ENCODE measurements around the gene MUSK.
A peak's percentile ranks its signal among the peaks of the same experiment; 100 is the strongest.

MUSK gene

GRCh38 chr9:110744715-110745384, 76.3 kb downstream of the MUSK start:
- no peaks in the 10 kb centered on the region for H3K9me3 ChIP-seq (replicated peaks; ENCODE audit: low read length)
- no peaks in the 10 kb centered on the region for H3K36me3 ChIP-seq (ENCODE audit: insufficient read depth, low read length)
- peaks cover 57% of the 10 kb centered on the region for H3K4me1 ChIP-seq (ENCODE audit: control insufficient read depth, insufficient read depth, low read length)
- no peaks in the 10 kb centered on the region for H3K27me3 ChIP-seq (ENCODE audit: control insufficient read depth, insufficient read depth, low read length)
- H3K4me3 ChIP-seq (ENCODE audit: low read length), result no peak overlapping the region
- peak overlapping the region; percentile 76 for H3K9ac ChIP-seq (ENCODE audit: low read depth, low read length)
- H3K4me2 ChIP-seq (ENCODE audit: low read length), result peak overlapping the region; percentile 46

GRCh38 chr9:110745676-110746075, 77.1 kb downstream of the MUSK start:
- H3K4me1 ChIP-seq (ENCODE audit: control insufficient read depth, insufficient read depth, low read length), result peaks cover 63% of the 10 kb centered on the region
- peak overlapping the region; percentile 46 for H3K4me2 ChIP-seq (ENCODE audit: low read length)
- no peaks in the 10 kb centered on the region for H3K36me3 ChIP-seq (ENCODE audit: insufficient read depth, low read length)
- no peak overlapping the region for H3K4me3 ChIP-seq (ENCODE audit: low read length)
- no peaks in the 10 kb centered on the region for H3K27me3 ChIP-seq (ENCODE audit: control insufficient read depth, insufficient read depth, low read length)
- H3K9ac ChIP-seq (ENCODE audit: low read depth, low read length), result peak overlapping the region; percentile 66
- H3K9me3 ChIP-seq (replicated peaks; ENCODE audit: low read length), result no peaks in the 10 kb centered on the region

- Histone ChIP-seq H3K9me3 (replicated peaks; ENCODE audit: low read length) (no peaks in the 10 kb centered on the region), H3K27me3 (ENCODE audit: control insufficient read depth, insufficient read depth, low read length) (no peaks in the 10 kb centered on the region), H3K4me2 (ENCODE audit: low read length) (no peak overlapping the region), H3K4me3 (ENCODE audit: low read length) (no peak overlapping the region), H3K9ac (ENCODE audit: low read depth, low read length) (peak overlapping the region; percentile 66), H3K4me1 (ENCODE audit: control insufficient read depth, insufficient read depth, low read length) (peaks cover 65% of the 10 kb centered on the region), H3K36me3 (ENCODE audit: insufficient read depth, low read length) (peaks cover 2% of the 10 kb centered on the region)
Observed at GRCh38 chr9:110746211-110746930, 77.8 kb downstream of the MUSK start.

GRCh38 chr9:110748251-110748893, 79.8 kb downstream of the MUSK start:
- no peaks in the 10 kb centered on the region for H3K9me3 ChIP-seq (replicated peaks; ENCODE audit: low read length)
- no peak overlapping the region for H3K9ac ChIP-seq (ENCODE audit: low read depth, low read length)
- no peak overlapping the region for H3K4me3 ChIP-seq (ENCODE audit: low read length)
- H3K27me3 ChIP-seq (ENCODE audit: control insufficient read depth, insufficient read depth, low read length), result no peaks in the 10 kb centered on the region
- H3K4me1 ChIP-seq (ENCODE audit: control insufficient read depth, insufficient read depth, low read length), result peaks cover 63% of the 10 kb centered on the region
- H3K4me2 ChIP-seq (ENCODE audit: low read length), result no peak overlapping the region
- peaks cover 6% of the 10 kb centered on the region for H3K36me3 ChIP-seq (ENCODE audit: insufficient read depth, low read length)

GRCh38 chr9:110750272-110750671, 81.7 kb downstream of the MUSK start:
- peaks cover 64% of the 10 kb centered on the region for H3K4me1 ChIP-seq (ENCODE audit: control insufficient read depth, insufficient read depth, low read length)
- no peak overlapping the region for H3K4me3 ChIP-seq (ENCODE audit: low read length)
- no peaks in the 10 kb centered on the region for H3K27me3 ChIP-seq (ENCODE audit: control insufficient read depth, insufficient read depth, low read length)
- no peaks in the 10 kb centered on the region for H3K9me3 ChIP-seq (replicated peaks; ENCODE audit: low read length)
- H3K36me3 ChIP-seq (ENCODE audit: insufficient read depth, low read length), result peaks cover 6% of the 10 kb centered on the region
- H3K4me2 ChIP-seq (ENCODE audit: low read length), result no peak overlapping the region
- H3K9ac ChIP-seq (ENCODE audit: low read depth, low read length), result no peak overlapping the region

GRCh38 chr9:110751971-110752370, 83.4 kb downstream of the MUSK start:
- Histone ChIP-seq H3K4me3 (ENCODE audit: low read length) (no peak overlapping the region), H3K9ac (ENCODE audit: low read depth, low read length) (peak overlapping the region; percentile 16)

GRCh38 chr9:110752766-110753165, 84.2 kb downstream of the MUSK start:
- Histone ChIP-seq H3K4me3 (ENCODE audit: low read length) (no peak overlapping the region), H3K9me3 (replicated peaks; ENCODE audit: low read length) (no peaks in the 10 kb centered on the region), H3K4me2 (ENCODE audit: low read length) (peak overlapping the region; percentile 29), H3K9ac (ENCODE audit: low read depth, low read length) (peak overlapping the region; percentile 16), H3K27me3 (ENCODE audit: control insufficient read depth, insufficient read depth, low read length) (no peaks in the 10 kb centered on the region), H3K4me1 (ENCODE audit: control insufficient read depth, insufficient read depth, low read length) (peaks cover 44% of the 10 kb centered on the region), H3K36me3 (ENCODE audit: insufficient read depth, low read length) (peaks cover 6% of the 10 kb centered on the region)

More at GRCh38 chr9:110751971-110752370, 83.4 kb downstream of the MUSK start:
- Histone ChIP-seq H3K4me2 (ENCODE audit: low read length) (no peak overlapping the region), H3K36me3 (ENCODE audit: insufficient read depth, low read length) (peaks cover 6% of the 10 kb centered on the region), H3K4me1 (ENCODE audit: control insufficient read depth, insufficient read depth, low read length) (peaks cover 48% of the 10 kb centered on the region), H3K27me3 (ENCODE audit: control insufficient read depth, insufficient read depth, low read length) (no peaks in the 10 kb centered on the region), H3K9me3 (replicated peaks; ENCODE audit: low read length) (no peaks in the 10 kb centered on the region)

GRCh38 chr9:110753731-110754231, 85.2 kb downstream of the MUSK start:
- no peaks in the 10 kb centered on the region for H3K27me3 ChIP-seq (ENCODE audit: control insufficient read depth, insufficient read depth, low read length)

GRCh38 chr9:110755179-110755578, 86.6 kb downstream of the MUSK start:
- H3K9me3 ChIP-seq (replicated peaks; ENCODE audit: low read length), result no peaks in the 10 kb centered on the region
- H3K36me3 ChIP-seq (ENCODE audit: insufficient read depth, low read length), result peaks cover 7% of the 10 kb centered on the region
- no peak overlapping the region for H3K4me3 ChIP-seq (ENCODE audit: low read length)
- H3K4me2 ChIP-seq (ENCODE audit: low read length), result no peak overlapping the region
- H3K27me3 ChIP-seq (ENCODE audit: control insufficient read depth, insufficient read depth, low read length), result no peaks in the 10 kb centered on the region
- H3K9ac ChIP-seq (ENCODE audit: low read depth, low read length), result no peak overlapping the region
- H3K4me1 ChIP-seq (ENCODE audit: control insufficient read depth, insufficient read depth, low read length), result peaks cover 42% of the 10 kb centered on the region

More at GRCh38 chr9:110753731-110754231, 85.2 kb downstream of the MUSK start:
- Histone ChIP-seq H3K4me2 (ENCODE audit: low read length) (no peak overlapping the region), H3K36me3 (ENCODE audit: insufficient read depth, low read length) (peaks cover 6% of the 10 kb centered on the region), H3K4me1 (ENCODE audit: control insufficient read depth, insufficient read depth, low read length) (peaks cover 44% of the 10 kb centered on the region), H3K9ac (ENCODE audit: low read depth, low read length) (peak overlapping the region; percentile 14), H3K4me3 (ENCODE audit: low read length) (no peak overlapping the region), H3K9me3 (replicated peaks; ENCODE audit: low read length) (no peaks in the 10 kb centered on the region)

GRCh38 chr9:110758201-110758600, 89.6 kb downstream of the MUSK start:
- Histone ChIP-seq H3K9me3 (replicated peaks; ENCODE audit: low read length) (no peaks in the 10 kb centered on the region), H3K4me2 (ENCODE audit: low read length) (no peak overlapping the region), H3K9ac (ENCODE audit: low read depth, low read length) (no peak overlapping the region), H3K36me3 (ENCODE audit: insufficient read depth, low read length) (peaks cover 3% of the 10 kb centered on the region), H3K4me3 (ENCODE audit: low read length) (no peak overlapping the region), H3K4me1 (ENCODE audit: control insufficient read depth, insufficient read depth, low read length) (peaks cover 20% of the 10 kb centered on the region), H3K27me3 (ENCODE audit: control insufficient read depth, insufficient read depth, low read length) (no peaks in the 10 kb centered on the region)

- H3K9ac ChIP-seq (ENCODE audit: low read depth, low read length), result no peak overlapping the region
- H3K4me1 ChIP-seq (ENCODE audit: control insufficient read depth, insufficient read depth, low read length), result peaks cover 17% of the 10 kb centered on the region
- H3K9me3 ChIP-seq (replicated peaks; ENCODE audit: low read length), result no peaks in the 10 kb centered on the region
- no peak overlapping the region for H3K4me2 ChIP-seq (ENCODE audit: low read length)
- peaks cover 3% of the 10 kb centered on the region for H3K36me3 ChIP-seq (ENCODE audit: insufficient read depth, low read length)
- no peak overlapping the region for H3K4me3 ChIP-seq (ENCODE audit: low read length)
- H3K27me3 ChIP-seq (ENCODE audit: control insufficient read depth, insufficient read depth, low read length), result no peaks in the 10 kb centered on the region
Observed at GRCh38 chr9:110762783-110763182, 94.2 kb downstream of the MUSK start.
